Activated CD8-positive, alpha-beta T cell treated with anti-CD3 and anti-CD28 coated beads for 36 hours (primary cell): Measurements from ENCODE around the gene MAGI3. TPM values are rescaled to one million over a fixed set of nuclear protein-coding genes. Genes with fewer than 3 reads are reported as not detected.
"Not testable (repeated sequence)": the region's sequence is repeated elsewhere in the genome, so short reads cannot be mapped to it uniquely, and the experiment has no call there.

ENCODE experiments used
- ATAC-seq: fragments of 200-7000 bp; cut with Tn5 transposase; one replicate; pipeline ENCODE4 v1.10.0; 2021; ENCODE audit warnings: mild to moderate bottlenecking, moderate library complexity
- CTCF ChIA-PET: fragments of 350-600 bp; sonication (Branson Sonifier 250); formaldehyde crosslinking; loops from one replicate; lab custom pipeline; 2021; ENCODE audit warnings: antibody characterized with exemption; lab: Charles Lee
- POLR2A ChIA-PET: fragments of 350-600 bp; sonication (Branson Sonifier 250); formaldehyde crosslinking; loops from one replicate; lab custom pipeline; 2021; ENCODE audit warnings: antibody characterized with exemption; lab: Charles Lee
- DNase-seq: peaks from one replicate; pipeline ENCODE4 v3.0.0-alpha.2; 2020
- H3K27ac Mint-ChIP-seq: one replicate; pipeline ENCODE4 v1.8.0; 2021; ENCODE audit warnings: mild to moderate bottlenecking, mixed read lengths
- H3K27me3 Mint-ChIP-seq: one replicate; pipeline ENCODE4 v1.8.0; 2021; ENCODE audit warnings: mixed read lengths
- H3K36me3 Mint-ChIP-seq: one replicate; pipeline ENCODE4 v1.8.0; 2021; ENCODE audit warnings: low read depth, mixed read lengths
- H3K4me1 Mint-ChIP-seq: one replicate; pipeline ENCODE4 v1.8.0; 2021; ENCODE audit warnings: low read depth, mixed read lengths
- H3K4me3 Mint-ChIP-seq: one replicate; pipeline ENCODE4 v1.8.0; 2021; ENCODE audit warnings: mild to moderate bottlenecking, moderate library complexity, mixed read lengths
- H3K9me3 Mint-ChIP-seq: one replicate; pipeline ENCODE4 v1.8.0; 2021; ENCODE audit warnings: mixed read lengths
- intact Hi-C: fragments of 100-400 bp; cut with micrococcal nuclease; formaldehyde crosslinking; loops from one replicate; pipeline ENCODE4 v1.10.0; 2022
- total RNA-seq, 2 experiments: library from RNA; stranded (reverse); gene quantifications; one replicate each; pipeline ENCODE4 v1.2.3, GENCODE V29; 2021
- TF ChIP-seq, protein P1 (sequence below): fragments of 200-600 bp; IDR thresholded peaks from one replicate; pipeline ENCODE4 v1.8.0; 2022; ENCODE audit warnings: antibody characterized with exemption, mild to moderate bottlenecking

MAGI3 gene
- total RNA-seq, 2 experiments from 2014 or later = 2.5 to 3.1 TPM

DNA sequence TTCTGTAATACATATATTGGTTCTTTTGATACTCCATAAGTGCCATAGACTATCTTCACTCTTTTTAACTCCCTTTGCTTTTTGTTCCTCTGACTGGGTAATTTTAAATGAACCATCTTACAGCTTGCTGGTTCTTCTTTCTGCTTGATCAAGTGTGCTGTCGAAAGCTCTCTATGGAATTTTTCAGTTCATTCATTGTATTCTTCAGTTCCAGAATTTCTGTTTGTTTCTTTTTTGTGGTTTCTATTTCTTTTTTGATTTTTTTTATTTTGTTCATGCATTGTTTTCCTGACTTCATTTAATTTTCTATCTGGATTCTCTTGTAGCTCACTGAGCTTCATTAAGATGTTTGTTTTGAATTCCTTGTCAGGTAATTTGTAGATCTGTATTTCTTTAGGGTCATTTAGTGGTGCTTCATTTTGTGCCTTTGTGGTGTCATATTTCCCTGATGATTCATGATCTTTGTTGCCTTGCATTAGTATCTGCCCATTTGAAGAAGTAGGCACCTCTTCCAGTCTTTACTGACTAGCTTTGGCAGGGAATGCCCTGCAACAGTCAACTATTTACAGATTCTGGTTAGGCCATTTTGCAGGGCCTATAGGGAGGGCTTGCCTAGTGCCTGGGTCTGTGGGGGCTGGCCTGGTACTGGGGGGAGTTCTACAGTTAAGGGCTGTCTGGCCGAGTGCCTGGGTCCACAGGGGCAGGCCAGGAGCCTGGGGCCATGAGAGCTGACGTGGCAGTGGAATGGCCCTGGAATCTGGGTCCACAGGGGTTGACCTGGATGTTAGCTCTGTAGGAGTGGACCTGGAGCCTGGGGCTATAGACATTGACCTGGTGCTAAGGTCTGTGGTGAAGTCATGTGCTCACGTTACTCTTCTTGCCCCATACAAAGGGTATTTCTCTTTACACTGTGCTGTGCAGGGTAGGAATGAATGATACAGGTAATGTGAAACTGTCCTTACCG, 89.7 kb downstream of the MAGI3 start:
- Mint-ChIP-seq H3K27ac (no peak overlapping the region), H3K9me3 (peaks cover 37% of the 10 kb centered on the region), H3K27me3 (no peaks in the 10 kb centered on the region), H3K4me1 (no peaks in the 10 kb centered on the region), H3K4me3 (no peak overlapping the region), H3K36me3 (peaks cover 10% of the 10 kb centered on the region)
- TF ChIP-seq, protein P1, sequence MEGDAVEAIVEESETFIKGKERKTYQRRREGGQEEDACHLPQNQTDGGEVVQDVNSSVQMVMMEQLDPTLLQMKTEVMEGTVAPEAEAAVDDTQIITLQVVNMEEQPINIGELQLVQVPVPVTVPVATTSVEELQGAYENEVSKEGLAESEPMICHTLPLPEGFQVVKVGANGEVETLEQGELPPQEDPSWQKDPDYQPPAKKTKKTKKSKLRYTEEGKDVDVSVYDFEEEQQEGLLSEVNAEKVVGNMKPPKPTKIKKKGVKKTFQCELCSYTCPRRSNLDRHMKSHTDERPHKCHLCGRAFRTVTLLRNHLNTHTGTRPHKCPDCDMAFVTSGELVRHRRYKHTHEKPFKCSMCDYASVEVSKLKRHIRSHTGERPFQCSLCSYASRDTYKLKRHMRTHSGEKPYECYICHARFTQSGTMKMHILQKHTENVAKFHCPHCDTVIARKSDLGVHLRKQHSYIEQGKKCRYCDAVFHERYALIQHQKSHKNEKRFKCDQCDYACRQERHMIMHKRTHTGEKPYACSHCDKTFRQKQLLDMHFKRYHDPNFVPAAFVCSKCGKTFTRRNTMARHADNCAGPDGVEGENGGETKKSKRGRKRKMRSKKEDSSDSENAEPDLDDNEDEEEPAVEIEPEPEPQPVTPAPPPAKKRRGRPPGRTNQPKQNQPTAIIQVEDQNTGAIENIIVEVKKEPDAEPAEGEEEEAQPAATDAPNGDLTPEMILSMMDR = no peak
- POLR2A ChIA-PET = no interaction called here
- intact Hi-C loops = no loop called here
- CTCF ChIA-PET = no interaction called here
- ATAC-seq (no peak), DNase-seq (no peak)

DNA sequence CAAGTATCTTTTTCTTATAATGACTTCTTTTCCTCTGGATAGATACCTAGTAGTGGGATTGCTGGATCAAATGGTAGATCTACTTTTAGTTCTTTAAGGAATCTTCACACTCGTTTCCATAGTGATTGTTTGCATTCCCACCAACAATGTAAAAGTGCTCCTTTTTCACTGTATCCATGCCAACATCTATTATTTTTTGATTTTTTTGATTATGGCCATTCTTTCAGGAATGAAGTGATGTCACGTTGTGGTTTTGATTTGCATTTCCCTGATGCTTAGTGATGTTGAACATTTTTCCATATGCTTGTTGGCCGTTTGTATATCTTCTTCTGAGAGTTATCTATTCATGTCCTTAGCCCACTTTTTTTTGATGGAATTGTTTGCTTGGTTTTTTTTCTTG, 94.8 kb downstream of the MAGI3 start:
- H3K27me3 Mint-ChIP-seq, POLR2A ChIA-PET, intact Hi-C loops, H3K4me1 Mint-ChIP-seq, ATAC-seq, H3K27ac Mint-ChIP-seq, H3K4me3 Mint-ChIP-seq, H3K36me3 Mint-ChIP-seq, CTCF ChIA-PET, DNase-seq: not testable (repeated sequence)
- peaks cover 31% of the 10 kb centered on the region for H3K9me3 Mint-ChIP-seq

DNA sequence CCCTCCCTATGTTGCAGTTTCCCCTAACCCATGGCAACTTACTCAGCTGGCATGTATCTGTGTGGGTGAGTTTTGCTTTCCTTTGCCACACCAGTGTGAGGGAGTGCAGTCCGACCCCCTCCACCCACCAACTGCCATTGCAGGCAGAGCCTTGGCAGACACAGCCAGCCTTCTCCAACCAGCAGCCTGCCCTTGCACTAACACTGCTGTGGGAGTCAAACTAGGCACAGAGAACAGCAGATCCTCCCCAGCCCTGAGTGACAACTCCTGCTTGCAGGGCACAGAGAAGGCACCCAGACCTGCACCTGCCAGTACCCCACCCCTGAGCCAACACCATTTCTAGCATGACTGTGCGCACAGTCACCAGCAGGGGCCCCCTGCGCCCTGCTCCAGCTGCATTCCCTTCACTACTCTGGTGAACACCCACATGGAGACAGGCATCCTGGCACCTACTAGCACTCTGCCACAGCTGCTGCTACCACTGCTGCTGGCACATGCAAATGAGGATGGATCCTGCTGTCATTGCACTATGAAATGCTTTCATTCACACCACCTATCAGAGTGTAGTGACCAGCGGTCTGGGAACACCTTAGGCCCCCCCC, 98.4 kb downstream of the MAGI3 start:
- Mint-ChIP-seq H3K9me3 (peaks cover 44% of the 10 kb centered on the region), H3K36me3 (peaks cover 3% of the 10 kb centered on the region), H3K4me1 (no peaks in the 10 kb centered on the region), H3K27ac (no peak overlapping the region), H3K27me3 (peaks cover 2% of the 10 kb centered on the region), H3K4me3 (no peak overlapping the region)
- POLR2A ChIA-PET = no interaction called here
- CTCF ChIA-PET = no interaction called here
- intact Hi-C loops = no loop called here
- no peak for ATAC-seq
- TF ChIP-seq, protein P1 = no peak
- no peak for DNase-seq

DNA sequence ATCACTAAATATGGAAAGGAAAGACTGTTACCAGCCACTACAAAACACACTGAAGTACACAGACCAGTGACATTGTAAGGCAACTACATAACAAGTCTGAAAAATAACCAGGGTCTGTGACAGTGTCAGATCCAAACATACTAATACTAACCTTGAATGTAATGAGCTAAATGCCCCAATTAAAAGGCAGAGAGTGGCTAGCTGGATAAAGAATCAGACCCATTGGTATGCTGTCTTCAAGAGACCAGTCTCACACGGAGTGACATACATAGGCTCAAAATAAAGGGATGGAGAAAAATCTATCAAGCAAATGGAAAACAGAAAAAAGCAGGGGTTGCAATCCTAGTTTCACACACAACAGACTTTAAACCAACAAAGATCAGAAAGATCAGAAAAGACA, 100.1 kb downstream of the MAGI3 start:
- TF ChIP-seq, protein P1 = no peak
- peaks cover 2% of the 10 kb centered on the region for H3K27me3 Mint-ChIP-seq
- ChIA-PET POLR2A (no interaction called here), CTCF (no interaction called here)
- H3K4me1 Mint-ChIP-seq = no peaks in the 10 kb centered on the region
- H3K9me3 Mint-ChIP-seq = peaks cover 46% of the 10 kb centered on the region
- ATAC-seq (no peak), DNase-seq (no peak)
- H3K36me3 Mint-ChIP-seq = peaks cover 3% of the 10 kb centered on the region
- no peak overlapping the region for H3K4me3 Mint-ChIP-seq
- no peak overlapping the region for H3K27ac Mint-ChIP-seq
- intact Hi-C loops = no loop called here

DNA sequence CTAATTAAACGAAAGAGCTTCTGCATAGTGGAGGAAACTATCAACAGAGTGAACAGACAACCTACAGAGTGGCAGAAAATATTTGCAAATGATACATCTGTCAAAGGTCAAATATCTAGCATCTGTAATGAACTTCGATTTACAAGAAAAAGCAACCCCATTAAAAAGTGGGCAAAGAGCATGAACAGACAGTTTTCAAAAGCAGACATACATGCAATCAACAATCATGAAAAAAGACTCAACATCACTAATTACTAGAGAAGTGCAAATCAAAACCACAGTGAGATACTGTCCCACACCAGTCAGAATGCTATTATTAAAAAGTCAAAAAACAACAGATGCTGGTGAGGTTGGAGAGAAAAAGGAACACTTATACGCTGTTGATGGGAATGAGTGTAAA, 103.2 kb downstream of the MAGI3 start:
- peaks cover 38% of the 10 kb centered on the region for H3K9me3 Mint-ChIP-seq
- intact Hi-C loops = no loop called here
- CTCF ChIA-PET = no interaction called here
- no peak for DNase-seq
- TF ChIP-seq, protein P1 = no peak
- H3K27ac Mint-ChIP-seq = no peak overlapping the region
- H3K27me3 Mint-ChIP-seq = no peaks in the 10 kb centered on the region
- H3K4me1 Mint-ChIP-seq = no peaks in the 10 kb centered on the region
- POLR2A ChIA-PET = interaction anchor here (0.6 kb wide), 1 partner anchor 249 kb away, joined by 3 read pairs; no protein-coding TSS in a partner anchor
- no peak overlapping the region for H3K4me3 Mint-ChIP-seq
- ATAC-seq = no peak
- peaks cover 3% of the 10 kb centered on the region for H3K36me3 Mint-ChIP-seq
